Endothelial cell of umbilical vein (primary cell): ENCODE data around the gene MAPK8IP2. TPM values are rescaled to one million over a fixed set of nuclear protein-coding genes. Genes with fewer than 3 reads are reported as not detected.

Experiments
- BruUV-seq: library from RNA; stranded (reverse); fragments of 400-500 nt; replicated peaks from 2 replicates; lab custom pipeline; 2021; lab: Mats Ljungman, UMichigan
- CTCF ChIA-PET: fragments of 300-600, 350-600 bp; sonication (Branson Sonifier 250); formaldehyde crosslinking; loops from one replicate; lab custom pipeline; 2021; ENCODE audit warnings: antibody characterized with exemption, inconsistent platforms; lab: Charles Lee
- POLR2A ChIA-PET: fragments of 300-600, 350-600 bp; sonication (Branson Sonifier 250); formaldehyde crosslinking; loops from one replicate; lab custom pipeline; 2021; ENCODE audit warnings: antibody characterized with exemption, inconsistent platforms; lab: Charles Lee
- DNase-seq: peaks from one replicate; pipeline ENCODE4 v3.0.0-alpha.2; 2011; ENCODE audit warnings: low read depth, low spot score
- FAIRE-seq: peaks from 2 replicates; lab custom pipeline; 2011; peaks lifted over from hg19 to GRCh38; lab: Jason Lieb, UNC
- H2AFZ ChIP-seq: 2 replicates; pipeline ENCODE4 v1.6.0; 2012; ENCODE audit warnings: low read depth, low read length, control low read depth, inconsistent platforms
- H3K27ac ChIP-seq: 2 replicates; pipeline ENCODE4 v1.5.1; 2011; ENCODE audit warnings: low read depth, mild to moderate bottlenecking, control low read depth, low read length, moderate library complexity; ENCODE audit not compliant: insufficient read depth
- H3K27me3 ChIP-seq, 2 experiments: 2 replicates each; pipeline versions ENCODE4 v1.6.0 to v1.6.1; 2011; ENCODE audit warnings: low read length in 2 of 2, mixed read lengths in 1 of 2; ENCODE audit not compliant: control insufficient read depth in 2 of 2, insufficient read depth in 2 of 2
- H3K36me3 ChIP-seq, 2 experiments: 2 replicates in 1 of 2; 3 replicates in 1 of 2; pipeline ENCODE4 v1.5.1; 2011; ENCODE audit warnings: low read length in 2 of 2, mild to moderate bottlenecking in 1 of 2, moderate library complexity in 1 of 2; ENCODE audit not compliant: control insufficient read depth in 2 of 2, insufficient read depth in 2 of 2; ENCODE audit errors: extremely low read depth in 1 of 2
- H3K4me1 ChIP-seq: 3 replicates; pipeline ENCODE4 v1.5.1; 2011; ENCODE audit warnings: mild to moderate bottlenecking, low read length; ENCODE audit not compliant: control insufficient read depth, insufficient read depth; ENCODE audit errors: extremely low read depth
- H3K4me2 ChIP-seq: 2 replicates; pipeline ENCODE4 v1.6.1; 2011; ENCODE audit warnings: low read length, control low read depth, mixed read lengths; ENCODE audit not compliant: insufficient read depth
- H3K4me3 ChIP-seq, 3 experiments: fragments of 200-600 bp in 1 of 3; sonication (generic), shearing (Covaris generic) in 1 of 3; replicated peaks in 1 of 3; 2 replicates each; pipeline ENCODE4 v1.5.1; 2011 to 2016; ENCODE audit warnings: control low read depth in 3 of 3, low read length in 3 of 3, mild to moderate bottlenecking in 2 of 3, inconsistent platforms in 1 of 3, low read depth in 1 of 3, moderate library complexity in 1 of 3; ENCODE audit not compliant: insufficient read depth in 1 of 3
- H3K79me2 ChIP-seq: 2 replicates; pipeline ENCODE4 v1.6.0; 2012; ENCODE audit warnings: low read length, inconsistent platforms; ENCODE audit not compliant: control insufficient read depth, insufficient read depth
- H3K9ac ChIP-seq: replicated peaks from 2 replicates; pipeline ENCODE3; 2011; ENCODE audit warnings: low read length, control low read depth; ENCODE audit not compliant: insufficient read depth; ENCODE audit errors: extremely low read depth
- H3K9me1 ChIP-seq: replicated peaks from 3 replicates; pipeline ENCODE4 v1.6.0; 2011; ENCODE audit warnings: mild to moderate bottlenecking, low read length; ENCODE audit not compliant: control insufficient read depth, insufficient read depth; ENCODE audit errors: extremely low read depth
- H3K9me3 ChIP-seq: replicated peaks from 2 replicates; pipeline ENCODE4 v1.5.1; 2012; ENCODE audit warnings: low read length, inconsistent platforms; ENCODE audit not compliant: control insufficient read depth, insufficient read depth
- H4K20me1 ChIP-seq: replicated peaks from 2 replicates; pipeline ENCODE3; 2011; ENCODE audit warnings: mild to moderate bottlenecking, low read length; ENCODE audit not compliant: control insufficient read depth, insufficient read depth; ENCODE audit errors: extremely low read depth
- CTCF ChIP-seq, 2 donors: IDR thresholded peaks; 1 replicate in 1 of 2; 2 replicates in 1 of 2; pipeline ENCODE4 v1.5.1; 2011; ENCODE audit warnings: low read length in 2 of 2, mild to moderate bottlenecking in 2 of 2, moderate library complexity in 2 of 2, control low read depth in 1 of 2, inconsistent platforms in 1 of 2, low read depth in 1 of 2; ENCODE audit not compliant: insufficient read depth in 1 of 2; ENCODE audit errors: extremely low read depth in 1 of 2
- EZH2 ChIP-seq: IDR thresholded peaks from 2 replicates; pipeline ENCODE4 v1.6.1; 2012; ENCODE audit warnings: borderline replicate concordance, low read depth, mild to moderate bottlenecking, moderate library complexity, low read length, inconsistent platforms; ENCODE audit not compliant: severe bottlenecking
- FOS ChIP-seq: IDR thresholded peaks from 2 replicates; pipeline ENCODE4 v1.6.1; 2011; ENCODE audit warnings: mild to moderate bottlenecking, low read length, moderate library complexity, borderline replicate concordance; ENCODE audit not compliant: insufficient read depth
- GATA2 ChIP-seq: IDR thresholded peaks from 2 replicates; pipeline ENCODE4 v1.7.0; 2011; ENCODE audit warnings: low read depth, mild to moderate bottlenecking, moderate library complexity, mixed read lengths, low read length; ENCODE audit not compliant: insufficient read length, insufficient read depth
- JUN ChIP-seq: IDR thresholded peaks from 2 replicates; pipeline ENCODE4 v1.6.1; 2011; ENCODE audit warnings: borderline replicate concordance, low read depth; ENCODE audit not compliant: insufficient read length, insufficient read depth
- MYC ChIP-seq: IDR thresholded peaks from one replicate; pipeline ENCODE4 v1.6.1; 2011; ENCODE audit warnings: mild to moderate bottlenecking, low read depth, low read length
- POLR2A ChIP-seq: IDR thresholded peaks from 2 replicates; pipeline ENCODE4 v1.6.1; 2012; ENCODE audit warnings: low read depth, mild to moderate bottlenecking, control low read depth, low read length
- POLR2AphosphoS5 ChIP-seq: IDR thresholded peaks from 2 replicates; pipeline ENCODE4 v1.6.1; 2012; ENCODE audit warnings: low read depth, mild to moderate bottlenecking, control low read depth, low read length, moderate library complexity; ENCODE audit not compliant: insufficient read depth
- dilution Hi-C: fragments of 300-500 bp; cut with MboI; formaldehyde crosslinking; loops from one replicate; pipeline ENCODE4 v1.15.0; 2019; ENCODE audit warnings: low sequenced_read_pairs; ENCODE audit not compliant: extremely low pct_ligation_motif_present
- intact Hi-C: fragments of 100-400 bp; cut with micrococcal nuclease; formaldehyde crosslinking; loops from one replicate; pipeline ENCODE4 v1.10.0; 2022
- polyA plus RNA-seq, 4 experiments: library from polyadenylated mRNA; depleted of rRNA in 3 of 4; stranded (reverse) in 3 of 4; unstranded in 1 of 4; fragments of >200 nt; gene quantifications; 2 replicates each; pipeline versions ENCODE4 v1.2.1 to v1.2.3, GENCODE V29; 2011 to 2012; ENCODE audit warnings: missing spikeins in 1 of 4
- total RNA-seq: library from RNA; stranded (reverse); gene quantifications from 2 replicates; pipeline ENCODE4 v1.2.3, GENCODE V29; 2021
- TF ChIP-seq, protein P1 (sequence below): IDR thresholded peaks from 2 replicates; pipeline ENCODE4 v1.6.1; 2011; ENCODE audit not compliant: insufficient read depth, insufficient read length

Gene MAPK8IP2
- total and polyA plus RNA-seq, 2 donors (not counting 3 experiments of a cell fraction or from before 2014, with no cell fraction given), result 0.21 to 0.31 TPM

DNA sequence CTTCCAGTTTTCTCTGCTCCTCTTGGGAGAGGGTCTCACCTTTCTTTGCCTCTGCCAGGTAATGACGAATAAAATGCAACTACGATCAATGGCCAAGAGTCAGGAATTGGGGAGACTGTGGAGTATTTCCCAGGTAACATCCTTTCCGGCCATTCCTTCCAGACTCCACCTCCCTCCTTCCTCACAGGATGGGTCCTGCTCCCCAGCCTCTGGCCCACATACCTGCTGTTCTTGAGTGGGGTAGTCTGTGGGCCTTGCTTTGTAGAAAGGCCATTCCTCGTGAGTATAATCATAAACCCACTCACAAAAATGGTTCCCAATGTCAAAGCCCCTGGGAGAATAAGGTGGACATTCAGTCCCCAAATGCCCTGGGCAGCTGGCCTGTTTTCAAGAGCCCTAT lies 20.8 kb upstream of the MAPK8IP2 start:
- ChIA-PET CTCF (no interaction called here), POLR2A (no interaction called here)
- Histone ChIP-seq H3K9me3 (no peaks in the 10 kb centered on the region), H3K9ac (no peak overlapping the region), H3K4me1 (peaks cover 13% of the 10 kb centered on the region), H3K36me3 (peaks cover 0 to 7% of the 10 kb centered on the region in 2 experiments), H3K27me3 (no peaks in the 10 kb centered on the region), H3K4me3 (no peak overlapping the region), H2AFZ (no peak overlapping the region), H3K79me2 (peaks cover 8% of the 10 kb centered on the region), H3K9me1 (no peaks in the 10 kb centered on the region), H3K4me2 (no peak overlapping the region), H4K20me1 (no peaks in the 10 kb centered on the region), H3K27ac (no peak overlapping the region)
- dilution Hi-C loops (no loop called here), intact Hi-C loops (loop anchor here (5.0 kb wide), 1 partner anchor 93 kb away; the partner anchor contains the start of gene SHANK3)
- no peak for TF ChIP-seq POLR2AphosphoS5
- TF ChIP-seq POLR2A, result no peak
- TF ChIP-seq EZH2, result no peak
- TF ChIP-seq CTCF (IDR thresholded peaks at IDR 0.05; ENCODE audit: extremely low read depth in 1 of 2, insufficient read depth in 1 of 2, low read depth in 1 of 2, low read length in 2 of 2), result no peak
- TF ChIP-seq, protein P1, sequence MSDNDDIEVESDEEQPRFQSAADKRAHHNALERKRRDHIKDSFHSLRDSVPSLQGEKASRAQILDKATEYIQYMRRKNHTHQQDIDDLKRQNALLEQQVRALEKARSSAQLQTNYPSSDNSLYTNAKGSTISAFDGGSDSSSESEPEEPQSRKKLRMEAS, result no peak
- TF ChIP-seq FOS, result no peak
- TF ChIP-seq GATA2, result no peak
- no peak for TF ChIP-seq JUN
- TF ChIP-seq MYC, result no peak
- BruUV-seq, result no TSS peak
- FAIRE-seq, result no peak
- no peak for DNase-seq
